K562 (cell line): ENCODE measurements around the gene CSKMT.

Experiments
- CHD2 ChIP-seq: IDR thresholded peaks from 2 replicates; pipeline ENCODE4 v1.6.1; 2011; ENCODE audit warnings: low read depth, low read length
- MTA2 ChIP-seq: fragments of 450-650 bp; IDR thresholded peaks from 2 replicates; pipeline ENCODE4 v1.6.1; 2016; ENCODE audit warnings: low read depth
- SIX5 ChIP-seq, 2 experiments: IDR thresholded peaks; 2 replicates each; pipeline ENCODE4 v1.6.1; 2011; ENCODE audit warnings: low read length in 2 of 2, borderline replicate concordance in 1 of 2, low read depth in 1 of 2, mild to moderate bottlenecking in 1 of 2, moderate library complexity in 1 of 2; ENCODE audit not compliant: insufficient read depth in 1 of 2
- SRSF9 ChIP-seq: fragments of 200-400 bp; formaldehyde crosslinking; IDR thresholded peaks from 2 replicates; pipeline ENCODE4 v1.6.1; 2017; ENCODE audit warnings: low read depth, low read length, borderline replicate concordance
- TAF9B ChIP-seq: fragments of 450-650 bp; IDR thresholded peaks from 2 replicates; pipeline ENCODE4 v1.6.1; 2018; ENCODE audit warnings: mild to moderate bottlenecking; ENCODE audit not compliant: partially characterized antibody
- ZBTB33 ChIP-seq: sonication (generic); formaldehyde crosslinking; IDR thresholded peaks from 2 replicates; pipeline ENCODE4 v1.8.1; 2023; ENCODE audit warnings: mild to moderate bottlenecking, missing genetic modification reagents
- ZNF584 ChIP-seq: fragments of 200-800 bp; sonication (Bioruptor generic); IDR thresholded peaks from 2 replicates; pipeline ENCODE4 v1.6.1; 2016; ENCODE audit warnings: low read depth, mild to moderate bottlenecking, missing genetic modification characterization, missing compliant biosample characterization
- TF ChIP-seq, protein P1 (sequence below), 3 experiments: IDR thresholded peaks in 2 of 3; conservative IDR thresholded peaks in 1 of 3; 2 replicates each; pipeline ENCODE4 v1.5.1; 2011 to 2012; ENCODE audit warnings: low read length in 3 of 3, mild to moderate bottlenecking in 3 of 3, control low read depth in 2 of 3, improper control_type of control experiment in 1 of 3, inconsistent platforms in 1 of 3, low read depth in 1 of 3, mixed read lengths in 1 of 3, moderate library complexity in 1 of 3; ENCODE audit not compliant: insufficient read depth in 2 of 3

DNA sequence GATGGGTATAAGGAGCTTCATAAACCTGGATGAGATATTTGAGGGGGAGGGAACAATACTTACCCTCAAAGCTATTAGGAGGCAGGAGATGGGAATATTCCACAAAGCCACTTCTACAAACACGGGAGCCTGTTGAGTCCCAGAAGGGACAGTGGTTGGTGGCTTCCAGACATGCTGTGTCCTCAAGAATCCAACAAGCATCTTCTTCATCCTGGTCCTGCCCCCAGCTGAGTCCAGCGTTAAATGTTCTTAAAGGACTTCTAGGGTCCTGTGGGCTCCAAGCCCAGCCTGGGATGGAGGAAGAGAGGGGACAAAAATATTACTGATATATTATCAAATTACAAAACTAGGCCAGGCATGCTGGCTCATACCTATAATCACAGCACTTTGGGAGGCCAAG is 2.3 kb downstream of the CSKMT start:
- TF ChIP-seq, protein P1, sequence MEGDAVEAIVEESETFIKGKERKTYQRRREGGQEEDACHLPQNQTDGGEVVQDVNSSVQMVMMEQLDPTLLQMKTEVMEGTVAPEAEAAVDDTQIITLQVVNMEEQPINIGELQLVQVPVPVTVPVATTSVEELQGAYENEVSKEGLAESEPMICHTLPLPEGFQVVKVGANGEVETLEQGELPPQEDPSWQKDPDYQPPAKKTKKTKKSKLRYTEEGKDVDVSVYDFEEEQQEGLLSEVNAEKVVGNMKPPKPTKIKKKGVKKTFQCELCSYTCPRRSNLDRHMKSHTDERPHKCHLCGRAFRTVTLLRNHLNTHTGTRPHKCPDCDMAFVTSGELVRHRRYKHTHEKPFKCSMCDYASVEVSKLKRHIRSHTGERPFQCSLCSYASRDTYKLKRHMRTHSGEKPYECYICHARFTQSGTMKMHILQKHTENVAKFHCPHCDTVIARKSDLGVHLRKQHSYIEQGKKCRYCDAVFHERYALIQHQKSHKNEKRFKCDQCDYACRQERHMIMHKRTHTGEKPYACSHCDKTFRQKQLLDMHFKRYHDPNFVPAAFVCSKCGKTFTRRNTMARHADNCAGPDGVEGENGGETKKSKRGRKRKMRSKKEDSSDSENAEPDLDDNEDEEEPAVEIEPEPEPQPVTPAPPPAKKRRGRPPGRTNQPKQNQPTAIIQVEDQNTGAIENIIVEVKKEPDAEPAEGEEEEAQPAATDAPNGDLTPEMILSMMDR (IDR thresholded peaks at IDR 0.05 in 2 of 3, conservative IDR thresholded peaks at IDR 0.05 in 1 of 3; ENCODE audit: insufficient read depth in 2 of 3, low read depth in 1 of 3, low read length in 3 of 3), result no peak
- TF ChIP-seq CHD2, result no peak
- no peak for TF ChIP-seq SIX5 (IDR thresholded peaks at IDR 0.05; ENCODE audit: borderline replicate concordance in 1 of 2, insufficient read depth in 1 of 2, low read depth in 1 of 2, low read length in 2 of 2)
- TF ChIP-seq SRSF9, result no peak
- no peak for TF ChIP-seq TAF9B
- TF ChIP-seq MTA2, result no peak
- TF ChIP-seq ZBTB33 (CRISPR knock-in tag), result no peak
- no peak for TF ChIP-seq ZNF584 (CRISPR knock-in tag)
